ENCODE results near the gene ACACA.

- TF ChIP-seq TAF1 (IDR thresholded peaks at IDR 0.05; ENCODE audit: borderline replicate concordance, low read depth, low read length) (no peak), POLR2A (IDR thresholded peaks at IDR 0.05; ENCODE audit: low read depth, low read length) (no peak)
Observed at GRCh38 chr17:37273409-37274051, 133.1 kb downstream of the ACACA start.

Data from GM12892 (cell line).